SKM-1 treated with dmso at 0.1 percent for 144 hours (cell line): ENCODE results near the gene CALR3.
"Not testable (repeated sequence)": the region's sequence is repeated elsewhere in the genome, so short reads cannot be mapped to it uniquely, and the experiment has no call there.

Experiments used
- DNase-seq: peaks from one replicate; lab custom pipeline; 2025; ENCODE audit not compliant: unreplicated experiment; lab: John Stamatoyannopoulos, UW

The CALR3 gene

GRCh38 chr19:16524991-16525734 is 29.2 kb upstream of the CALR3 start:
- no peak for DNase-seq

- DNase-seq: no peak
Measured at GRCh38 chr19:16522559-16523377, 26.8 kb upstream of the CALR3 start.

DNA sequence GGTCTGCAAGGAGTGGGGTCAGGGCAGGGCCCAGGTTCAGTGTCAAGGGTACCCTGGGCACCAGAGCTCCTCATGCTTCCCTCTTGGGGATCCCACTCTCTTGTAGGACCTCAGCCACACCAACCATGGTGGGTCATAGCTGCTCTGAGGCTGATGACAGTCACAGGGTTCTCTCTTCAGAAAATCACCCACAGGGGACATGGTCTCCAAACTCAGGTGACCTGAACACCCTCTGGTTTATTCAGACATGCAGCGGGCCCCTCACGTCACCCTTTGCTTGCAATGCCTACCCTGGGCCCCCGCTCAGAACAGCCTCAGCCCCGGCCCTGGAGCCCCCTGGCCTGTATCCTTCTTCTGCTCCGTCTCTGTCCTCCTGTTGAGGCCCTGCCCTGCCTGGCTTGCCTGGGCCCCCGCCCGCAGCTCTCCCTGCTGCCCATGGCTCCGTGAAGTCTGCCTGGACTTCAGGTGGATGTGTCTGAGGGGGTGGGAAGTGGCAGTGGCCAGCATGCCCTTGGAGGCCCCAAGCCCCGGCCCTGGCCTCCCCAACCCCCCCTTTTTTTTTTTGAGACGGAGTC is 25.8 kb upstream of the CALR3 start:
- no peak for DNase-seq

GRCh38 chr19:16520986-16521624 is 25.1 kb upstream of the CALR3 start:
- DNase-seq: no peak

DNA sequence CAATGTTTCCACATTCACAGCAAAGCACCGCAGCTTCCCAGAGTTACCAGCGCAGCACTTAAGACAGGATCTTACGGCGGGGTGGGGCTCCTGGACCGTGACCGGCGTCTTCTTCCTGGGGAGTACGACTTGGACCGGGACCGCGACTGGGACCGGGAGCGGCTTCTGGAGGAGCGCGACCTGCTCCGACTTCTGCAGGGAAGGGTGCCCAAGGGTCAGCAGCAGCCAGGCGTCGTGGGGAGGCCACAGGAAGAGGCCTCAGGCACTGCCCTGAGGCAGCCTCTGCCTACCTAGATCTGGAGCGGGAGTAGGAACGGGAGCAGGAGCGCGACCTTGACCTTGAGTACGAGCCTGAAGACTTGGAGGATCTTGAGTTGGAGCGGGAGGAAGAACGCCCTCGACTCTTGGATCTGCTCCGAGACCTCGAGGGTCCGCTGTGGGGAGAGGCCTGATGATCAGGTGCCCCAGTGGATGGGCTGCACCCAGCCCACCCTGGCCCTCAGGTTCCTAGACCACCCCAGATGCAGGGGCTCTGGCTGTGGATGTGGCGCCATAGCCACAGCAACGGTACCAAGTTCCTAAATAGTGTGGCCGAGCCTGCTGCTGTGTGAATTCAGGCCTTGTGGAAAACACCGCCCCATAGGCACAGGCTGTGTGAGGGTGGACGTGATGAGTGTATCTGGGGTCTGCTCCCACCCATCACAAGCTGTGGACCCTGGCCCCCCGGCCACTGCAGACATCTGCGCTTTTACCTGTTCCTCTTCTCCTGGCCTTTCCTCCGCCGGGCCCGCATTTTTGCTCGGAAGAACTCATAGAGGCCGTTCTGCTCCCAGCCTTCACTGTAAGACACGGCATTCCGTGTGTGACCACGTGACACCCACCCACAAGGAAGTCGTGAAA is 24.4 kb upstream of the CALR3 start:
- DNase-seq: no peak

DNA sequence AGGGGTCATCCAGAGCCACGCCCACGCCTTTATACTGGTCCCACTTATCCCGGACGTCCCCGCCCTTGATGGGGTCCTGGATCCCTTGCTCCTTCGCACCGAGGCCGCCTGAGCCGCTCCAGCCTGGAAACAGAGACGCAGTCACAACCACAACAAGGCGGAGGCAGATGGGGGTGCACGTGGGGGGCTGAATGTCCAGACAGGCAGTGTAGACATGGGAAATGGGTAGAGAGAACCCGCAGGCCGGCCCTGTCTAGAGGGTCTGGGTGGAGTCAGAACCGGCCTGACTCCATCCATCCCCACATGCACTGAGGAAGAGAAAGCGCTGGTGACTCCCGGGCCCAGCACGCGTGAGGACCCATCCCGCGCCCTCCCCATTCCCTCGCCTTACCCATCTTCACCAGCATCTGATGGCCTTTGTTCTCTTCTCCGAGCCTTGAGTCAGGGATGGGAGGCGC is 23.3 kb upstream of the CALR3 start:
- DNase-seq: no peak

DNA sequence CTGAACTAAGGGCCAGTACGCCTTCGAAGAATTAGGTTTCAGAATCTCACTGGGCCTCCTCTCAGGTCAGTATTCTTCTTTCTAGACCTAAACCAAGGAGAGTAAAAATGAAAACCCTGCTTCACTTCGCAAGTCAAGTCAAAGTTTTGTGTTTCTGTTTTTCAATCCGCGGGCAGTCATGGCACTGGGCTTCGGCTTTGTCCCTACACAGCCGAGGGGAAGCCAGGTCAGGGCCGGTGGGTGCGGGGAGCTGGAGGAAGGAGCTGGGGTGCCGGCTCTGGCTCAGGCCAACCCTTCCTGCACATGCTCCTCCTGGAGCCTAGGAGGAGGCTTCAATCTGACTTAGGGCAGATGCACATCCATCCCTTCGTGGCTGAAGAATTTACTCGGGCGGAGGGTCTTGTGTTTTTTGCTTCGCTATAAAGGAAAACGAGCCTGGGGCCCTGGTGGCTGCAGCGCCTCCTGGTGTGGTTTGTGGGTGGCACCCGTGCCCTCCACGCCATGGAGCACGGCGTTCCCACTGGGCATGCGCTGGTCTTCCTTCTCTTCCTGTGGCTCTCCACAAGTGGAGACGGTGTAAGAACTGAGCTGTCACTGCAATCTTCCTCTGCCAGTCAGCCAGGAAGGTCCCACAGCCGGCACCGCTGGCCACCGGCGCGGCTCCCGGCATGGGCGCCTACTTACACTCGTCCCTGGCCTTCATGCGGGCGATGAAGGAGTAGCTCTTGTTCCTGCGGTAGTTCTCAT is 22.7 kb upstream of the CALR3 start:
- DNase-seq: no peak

DNA sequence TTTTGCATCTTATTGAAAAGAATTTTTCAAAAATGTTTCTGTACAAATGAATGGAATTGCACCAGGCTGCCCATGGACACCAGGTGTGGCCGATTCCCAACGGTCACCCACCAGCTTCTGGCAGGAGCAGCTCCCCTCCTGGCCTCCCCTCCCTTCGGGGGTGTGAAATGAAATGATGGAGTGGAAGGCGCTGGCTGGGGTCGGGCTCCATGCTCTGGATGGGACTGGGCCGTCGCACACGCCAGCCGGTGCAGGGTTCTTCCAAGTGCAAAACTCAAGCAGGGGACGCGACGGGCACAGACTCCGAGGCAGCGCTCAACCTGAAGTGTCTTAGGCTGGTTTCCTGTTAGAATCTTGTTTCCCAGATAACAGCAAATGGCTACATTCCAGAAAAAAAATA is 22.1 kb upstream of the CALR3 start:
- no peak for DNase-seq

DNA sequence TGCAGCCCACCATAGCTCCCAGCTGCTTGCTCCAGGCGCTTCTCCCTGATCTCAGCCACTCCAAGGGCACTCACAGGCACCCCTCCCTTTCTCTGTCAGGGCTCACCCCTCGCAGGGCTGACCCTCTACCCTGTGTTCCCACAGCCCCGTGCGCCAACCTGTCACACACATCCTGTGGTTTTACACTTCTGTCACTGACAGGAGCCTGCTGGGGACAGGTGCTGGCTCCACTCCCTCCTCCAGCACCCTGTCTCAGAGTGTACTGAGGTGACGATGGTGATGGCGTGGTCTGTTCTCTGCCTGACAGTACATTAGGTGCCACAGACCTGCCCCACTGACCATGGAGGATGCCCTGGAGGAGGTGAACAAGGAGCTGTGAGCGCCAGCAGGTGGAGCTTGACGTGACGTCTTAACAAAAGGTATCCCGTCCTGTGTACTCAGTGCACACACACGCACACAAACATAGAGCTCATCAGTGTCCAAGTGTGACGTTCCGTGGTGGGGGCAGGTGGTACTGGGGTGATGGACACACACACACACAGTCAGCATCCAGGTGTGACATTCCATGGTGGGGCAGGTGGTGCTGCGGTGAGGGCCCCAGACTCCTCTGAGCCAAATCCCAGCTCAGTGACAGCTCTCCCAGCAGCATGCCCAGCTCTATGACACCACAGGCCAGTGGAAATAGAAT is 21.1 kb upstream of the CALR3 start:
- DNase-seq: no peak

GRCh38 chr19:16516381-16516780 is 20.4 kb upstream of the CALR3 start:
- DNase-seq: no peak

DNA sequence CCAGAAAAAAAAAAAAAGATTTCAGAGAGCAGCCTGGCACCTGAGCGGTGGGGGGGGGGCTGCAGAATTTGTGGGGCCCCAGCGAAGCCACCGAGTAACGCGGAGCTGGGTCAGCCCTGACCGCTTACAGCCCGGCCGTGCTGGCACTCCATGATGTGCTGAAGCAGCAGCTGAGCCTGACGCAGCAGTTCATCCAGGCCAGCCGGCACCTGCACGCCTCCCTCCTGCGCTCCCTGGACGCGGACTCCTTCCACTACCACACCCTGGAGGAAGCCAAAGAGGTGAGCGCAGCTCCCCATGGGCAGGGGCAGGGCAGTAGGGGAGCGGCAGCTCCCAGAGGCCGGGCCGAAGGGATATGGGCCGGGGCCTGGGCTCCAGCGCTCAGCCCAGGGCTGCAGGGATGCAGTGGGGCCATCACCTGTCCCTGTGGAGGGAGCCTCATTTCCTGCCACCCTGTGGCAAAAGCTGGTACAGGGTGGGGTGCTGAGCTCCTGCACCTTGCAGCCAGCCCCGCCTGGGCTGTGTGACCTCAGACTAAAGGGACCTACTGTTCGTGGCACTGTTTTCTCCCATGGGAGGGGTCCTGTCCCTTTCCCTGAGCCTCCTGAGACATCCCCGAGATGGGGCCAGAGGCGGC is 18.5 kb upstream of the CALR3 start:
- DNase-seq: no peak

DNA sequence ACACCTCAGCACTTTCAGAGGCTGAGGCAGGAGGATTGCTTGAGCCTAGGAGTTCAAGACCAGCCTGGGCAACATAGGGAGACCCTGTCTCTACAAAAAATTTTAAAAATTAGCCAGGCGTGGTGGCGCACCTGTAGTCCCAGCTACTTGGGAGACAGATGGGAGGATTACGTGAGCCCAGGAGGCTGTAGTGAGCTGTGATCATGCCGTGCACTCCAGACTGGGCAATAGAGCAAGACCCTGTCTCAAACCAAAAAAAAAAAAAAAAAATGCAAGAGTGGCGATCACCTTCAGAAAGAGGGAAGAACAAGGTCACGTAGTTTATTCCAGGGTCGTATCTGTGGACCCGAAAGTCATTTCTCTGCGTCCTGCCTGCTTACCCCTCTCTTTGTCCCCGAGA is 16.6 kb upstream of the CALR3 start:
- DNase-seq: not testable (repeated sequence)

GRCh38 chr19:16509141-16510061 is 13.4 kb upstream of the CALR3 start:
- DNase-seq: no peak

DNA sequence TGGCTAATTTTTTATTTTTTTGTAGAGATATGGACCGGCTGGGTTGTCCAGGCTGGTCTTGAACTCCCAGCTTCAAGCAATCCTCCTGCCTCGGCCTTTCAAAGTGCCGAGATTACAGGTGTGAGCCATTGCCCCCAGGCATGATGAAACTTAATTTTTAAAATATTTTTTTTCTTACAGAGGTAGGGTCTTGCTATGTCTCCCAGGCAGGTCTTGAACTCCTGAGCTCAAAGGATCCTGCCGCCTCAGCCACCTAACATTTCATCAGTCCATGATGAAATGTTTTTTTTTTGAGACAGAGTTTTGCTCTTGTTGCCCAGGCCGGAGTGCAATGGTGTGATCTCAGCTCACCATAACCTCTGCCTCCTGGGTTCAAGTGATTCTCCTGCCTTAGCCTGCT is 12.6 kb upstream of the CALR3 start:
- no peak for DNase-seq

DNA sequence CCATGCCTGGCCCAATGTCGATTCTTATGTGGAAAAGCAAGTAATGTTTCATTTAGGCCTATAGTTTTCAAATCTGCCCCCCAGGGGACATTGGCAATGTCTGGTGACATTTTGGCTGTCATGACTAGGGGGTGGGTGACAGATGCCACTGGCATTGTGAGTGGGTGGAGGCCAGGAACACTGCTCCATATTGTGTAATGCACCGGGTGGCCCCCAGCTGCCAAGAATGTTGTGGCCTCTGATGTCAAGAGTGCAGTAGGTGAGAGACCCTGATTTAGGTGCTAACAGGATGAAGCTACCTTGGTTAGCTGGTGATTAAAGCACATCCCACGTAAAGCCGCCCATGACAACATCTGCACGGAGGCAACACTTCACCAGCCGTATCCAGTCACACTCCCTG is 11.0 kb upstream of the CALR3 start:
- no peak for DNase-seq

DNA sequence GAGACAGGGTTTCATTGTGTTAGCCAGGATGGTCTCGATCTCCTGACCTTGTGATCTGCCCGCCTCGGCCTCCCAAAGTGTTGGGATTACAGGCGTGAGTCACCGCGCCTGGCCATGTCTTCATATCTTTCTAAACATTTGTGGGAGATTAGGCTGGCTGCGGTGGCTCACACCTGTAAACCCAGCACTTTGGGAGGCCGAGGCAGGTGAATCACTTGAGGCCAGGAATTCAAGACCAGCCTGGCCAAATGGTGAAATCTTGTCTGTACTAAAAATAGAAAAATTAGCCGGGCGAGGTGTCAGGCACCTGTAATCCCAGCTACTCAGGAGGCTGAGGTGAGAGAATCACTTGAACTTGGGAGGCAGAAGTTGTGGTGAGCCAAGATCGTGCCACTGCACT is 10.2 kb upstream of the CALR3 start:
- DNase-seq: not testable (repeated sequence)

GRCh38 chr19:16504271-16504670 is 8.3 kb upstream of the CALR3 start:
- no peak for DNase-seq

DNA sequence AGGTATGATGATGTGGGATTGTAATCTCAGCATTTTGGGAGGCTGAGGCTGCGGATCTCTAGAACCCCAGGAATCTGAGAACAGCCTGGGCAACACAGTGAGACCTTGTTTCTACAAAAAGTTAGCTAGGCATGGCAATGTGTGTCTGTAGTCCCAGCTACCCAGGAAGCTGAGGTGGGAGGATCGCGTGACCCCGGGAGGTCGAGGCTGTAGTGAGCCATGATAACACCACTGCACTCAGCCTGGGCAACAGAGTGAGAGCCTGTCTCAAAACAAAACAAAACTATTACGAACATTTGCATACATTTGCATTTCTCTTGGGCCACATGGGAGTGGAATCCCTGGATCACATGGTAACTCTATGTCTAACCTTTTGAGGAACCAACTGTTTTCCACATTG is 1.9 kb upstream of the CALR3 start:
- no peak for DNase-seq
